ENCODE measurements around the gene TLR7. TPM values are rescaled to one million over a fixed set of nuclear protein-coding genes. Genes with fewer than 3 reads are reported as not detected.
A peak's percentile ranks its signal among the peaks of the same experiment; 100 is the strongest.

TLR7 gene
- 0.11 TPM in 2 replicates for total RNA-seq (2021)
- Bru-seq, nascent RNA, result percentile 18 among the genes with signal in this experiment
- BruChase-seq, experiment 1, labeled RNA remaining after a 2-hour chase, result percentile 19 among the genes with signal in this experiment
- BruChase-seq, experiment 2, labeled RNA remaining after a 6-hour chase, result percentile 25 among the genes with signal in this experiment
- long read RNA-seq, result 0 reads

- H3K4me1 ChIP-seq (ENCODE audit: insufficient read depth, low read length, poor library complexity, severe bottlenecking), result no peaks in the 10 kb centered on the region
- no peak for TF ChIP-seq CTCF (conservative IDR thresholded peaks at IDR 0.05; ENCODE audit: low read depth, low read length)
- no peak for TF ChIP-seq EZH2 (IDR thresholded peaks at IDR 0.05; ENCODE audit: borderline replicate concordance, low read depth, low read length, poor library complexity, severe bottlenecking)
- no peaks in the 10 kb centered on the region for H3K27me3 ChIP-seq (replicated peaks; ENCODE audit: insufficient read depth, low read depth, low read length, poor library complexity)
- no peaks in the 10 kb centered on the region for H3K36me3 ChIP-seq (ENCODE audit: insufficient read depth, low read length, poor library complexity, severe bottlenecking)
- H3K9me3 ChIP-seq (ENCODE audit: low read depth, low read length, poor library complexity, severe bottlenecking), result peaks cover 5% of the 10 kb centered on the region
- H3K27ac ChIP-seq (ENCODE audit: low read depth, low read length, poor library complexity, severe bottlenecking), result no peak within 1 kb of the TSS
- intact Hi-C loops (cut with micrococcal nuclease; ENCODE audit: unreplicated experiment), result no loop called here
- no TSS peak for BruUV-seq (replicated peaks)
- no peak for DNase-seq (ENCODE audit: low spot score)
- ChIA-PET CTCF (no interaction called here), POLR2A (ENCODE audit: low non-redundant PET) (no interaction called here)
- H3K4me3 ChIP-seq (ENCODE audit: low read depth, low read length, poor library complexity, severe bottlenecking), result no peak within 1 kb of the TSS
These were observed at the start of gene TLR7 for GRCh38 chrX:12866451-12867377. Gene TLR7 (plus strand): TSS chrX:12867072. CDS start chrX:12867579, 507 bp downstream.

GRCh38 chrX:12817528-12817927, 49.3 kb upstream of the TLR7 start:
- Histone ChIP-seq H3K27me3 (replicated peaks; ENCODE audit: insufficient read depth, low read depth, low read length, poor library complexity) (no peaks in the 10 kb centered on the region), H3K4me3 (ENCODE audit: low read depth, low read length, poor library complexity, severe bottlenecking) (no peak overlapping the region), H3K36me3 (ENCODE audit: insufficient read depth, low read length, poor library complexity, severe bottlenecking) (no peaks in the 10 kb centered on the region), H3K27ac (ENCODE audit: low read depth, low read length, poor library complexity, severe bottlenecking) (no peak overlapping the region), H3K9me3 (ENCODE audit: low read depth, low read length, poor library complexity, severe bottlenecking) (no peaks in the 10 kb centered on the region), H3K4me1 (ENCODE audit: insufficient read depth, low read length, poor library complexity, severe bottlenecking) (no peaks in the 10 kb centered on the region)
- POLR2A ChIA-PET (ENCODE audit: low non-redundant PET), result no interaction called here
- BruUV-seq (replicated peaks), result no TSS peak
- intact Hi-C loops (cut with micrococcal nuclease; ENCODE audit: unreplicated experiment), result no loop called here
- no peak for TF ChIP-seq CTCF (conservative IDR thresholded peaks at IDR 0.05; ENCODE audit: low read depth, low read length)
- no peak for TF ChIP-seq EZH2 (IDR thresholded peaks at IDR 0.05; ENCODE audit: borderline replicate concordance, low read depth, low read length, poor library complexity, severe bottlenecking)
- CTCF ChIA-PET, result no interaction called here
- no peak for DNase-seq (ENCODE audit: low spot score)

GRCh38 chrX:12819222-12819621, 47.6 kb upstream of the TLR7 start:
- H3K27me3 ChIP-seq (replicated peaks; ENCODE audit: insufficient read depth, low read depth, low read length, poor library complexity), result no peaks in the 10 kb centered on the region
- no peak for TF ChIP-seq EZH2 (IDR thresholded peaks at IDR 0.05; ENCODE audit: borderline replicate concordance, low read depth, low read length, poor library complexity, severe bottlenecking)
- no peak for TF ChIP-seq CTCF (conservative IDR thresholded peaks at IDR 0.05; ENCODE audit: low read depth, low read length)

More at GRCh38 chrX:12819222-12819621, 47.6 kb upstream of the TLR7 start:
- Histone ChIP-seq H3K36me3 (ENCODE audit: insufficient read depth, low read length, poor library complexity, severe bottlenecking) (no peaks in the 10 kb centered on the region), H3K9me3 (ENCODE audit: low read depth, low read length, poor library complexity, severe bottlenecking) (no peaks in the 10 kb centered on the region), H3K27ac (ENCODE audit: low read depth, low read length, poor library complexity, severe bottlenecking) (no peak overlapping the region), H3K4me3 (ENCODE audit: low read depth, low read length, poor library complexity, severe bottlenecking) (no peak overlapping the region), H3K4me1 (ENCODE audit: insufficient read depth, low read length, poor library complexity, severe bottlenecking) (no peaks in the 10 kb centered on the region)
- POLR2A ChIA-PET (ENCODE audit: low non-redundant PET), result no interaction called here
- DNase-seq (ENCODE audit: low spot score), result no peak
- BruUV-seq (replicated peaks), result no TSS peak
- CTCF ChIA-PET, result no interaction called here
- intact Hi-C loops (cut with micrococcal nuclease; ENCODE audit: unreplicated experiment), result no loop called here
